Measurements from ENCODE around the gene RNF212. TPM values are rescaled to one million over a fixed set of nuclear protein-coding genes. Genes with fewer than 3 reads are reported as not detected.
A peak's percentile ranks its signal among the peaks of the same experiment; 100 is the strongest.

RNF212 gene
- total RNA-seq, 2 donors from 2014 or later: 3.5 to 4.5 TPM

DNA sequence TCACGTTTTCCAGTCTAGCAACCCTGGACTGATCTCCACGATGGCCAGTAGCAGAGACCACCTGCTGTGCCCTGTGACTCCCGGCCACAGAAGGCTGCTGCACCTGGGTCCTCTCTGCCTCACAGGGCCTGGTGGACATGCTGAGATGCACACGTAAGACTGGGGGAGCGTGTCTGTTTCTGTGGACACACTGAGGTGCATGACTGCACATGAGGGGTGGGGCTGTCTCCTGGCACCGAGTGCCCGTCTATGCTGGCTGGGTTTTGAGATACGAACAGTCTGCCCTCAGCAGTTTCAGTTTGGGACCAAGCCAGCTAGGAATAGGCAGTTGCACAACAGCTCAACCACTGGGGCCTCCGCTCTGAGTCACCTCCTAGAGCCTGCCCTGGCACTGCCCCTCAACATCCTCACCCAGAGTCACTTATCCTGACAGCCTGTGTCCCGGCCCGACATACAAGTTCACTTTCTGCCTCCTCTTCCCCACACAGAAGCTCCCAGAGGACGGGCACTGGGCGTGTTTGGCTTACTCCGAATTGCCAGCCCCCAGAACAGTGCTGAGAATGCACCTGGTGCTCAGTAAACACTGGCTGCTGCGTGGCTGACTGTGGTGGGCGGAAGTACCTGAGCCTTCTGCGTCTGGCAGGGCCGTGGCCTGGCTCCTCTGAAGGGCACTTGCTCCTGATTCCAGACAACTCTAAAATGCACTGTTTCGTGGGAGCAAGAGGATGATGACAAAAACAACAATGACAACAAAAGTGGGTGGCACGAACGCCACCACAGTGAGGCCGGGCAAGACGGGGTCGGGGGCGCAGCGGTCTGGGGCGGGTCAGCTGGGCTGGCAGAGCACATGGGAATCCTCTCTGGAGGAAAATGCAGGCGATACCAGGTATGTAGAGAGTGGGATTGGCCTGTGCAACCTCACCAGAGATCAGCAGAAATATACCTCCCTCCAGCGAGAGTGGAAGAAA lies 30.9 kb downstream of the RNF212 start:
- ATAC-seq (peak in 1 of 2 donors; percentile 39), DNase-seq (ENCODE audit: low spot score in 2 of 2) (no peak)
- Mint-ChIP-seq H3K36me3 (no peaks in the 10 kb centered on the region), H3K9me3 (no peaks in the 10 kb centered on the region), H3K27ac (peak overlapping the region in 1 of 2 donors; percentile 67)

DNA sequence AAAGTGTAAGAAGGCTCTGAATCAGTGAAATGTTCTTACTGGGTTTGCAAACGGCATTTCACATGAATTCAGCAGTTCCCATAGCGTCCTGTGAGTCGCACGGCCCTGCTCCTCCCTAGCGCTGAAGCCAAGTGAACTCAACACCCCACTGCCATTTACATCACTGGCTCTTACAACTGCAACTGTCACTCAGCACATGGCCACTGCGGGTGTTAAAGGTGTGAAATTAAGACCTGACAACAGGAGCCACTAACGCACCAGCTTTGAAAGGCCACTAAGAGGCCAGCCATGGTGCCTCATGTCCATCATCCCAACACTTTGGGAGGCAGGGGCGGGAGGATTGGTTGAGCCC lies 31.7 kb downstream of the RNF212 start:
- Mint-ChIP-seq H3K36me3 (no peaks in the 10 kb centered on the region), H3K27ac (peak overlapping the region in 1 of 2 donors; percentile 67), H3K9me3 (no peaks in the 10 kb centered on the region)
- DNase-seq (ENCODE audit: low spot score in 2 of 2): no peak
- ATAC-seq: peak; percentile 82 to 83

DNA sequence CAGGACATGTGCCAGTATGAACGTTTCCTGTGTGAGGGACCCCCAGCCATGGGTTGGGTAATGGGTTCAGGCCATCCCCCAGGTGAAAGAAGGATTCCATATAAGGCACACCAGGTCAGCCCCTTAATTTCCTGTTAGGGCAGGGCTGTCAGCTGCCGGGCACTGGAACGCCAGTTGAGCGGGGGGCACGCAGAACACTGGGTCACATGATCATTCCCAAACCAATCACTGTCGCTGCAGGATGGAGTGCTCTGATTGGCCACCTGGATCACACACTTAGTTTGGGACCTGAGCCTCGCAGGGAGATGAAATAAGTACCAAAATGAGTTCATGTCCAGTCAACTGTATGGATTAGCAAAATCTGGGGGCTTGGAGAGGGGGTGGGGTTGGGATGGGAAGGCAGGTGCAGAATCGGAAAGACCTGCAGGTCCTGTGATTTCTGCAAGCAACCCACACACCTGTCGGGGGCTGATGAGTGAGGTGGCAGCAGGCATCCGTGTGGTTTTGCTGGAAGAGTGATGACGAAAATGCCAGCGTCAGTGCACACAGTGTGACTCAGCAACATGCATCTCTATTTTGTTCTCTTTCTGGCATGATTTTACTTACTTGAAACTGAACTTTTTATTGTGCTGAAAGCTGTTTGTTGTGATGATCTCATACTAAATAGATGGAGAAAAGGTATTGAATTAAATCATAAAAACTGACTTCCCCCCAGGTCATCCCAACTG lies 32.2 kb downstream of the RNF212 start:
- no peaks in the 10 kb centered on the region for H3K9me3 Mint-ChIP-seq
- DNase-seq (ENCODE audit: low spot score in 2 of 2) (no peak), ATAC-seq (peak; percentile 70 to 80)
- H3K27ac Mint-ChIP-seq: peak overlapping the region in 1 of 2 donors; percentile 67
- H3K36me3 Mint-ChIP-seq: no peaks in the 10 kb centered on the region

DNA sequence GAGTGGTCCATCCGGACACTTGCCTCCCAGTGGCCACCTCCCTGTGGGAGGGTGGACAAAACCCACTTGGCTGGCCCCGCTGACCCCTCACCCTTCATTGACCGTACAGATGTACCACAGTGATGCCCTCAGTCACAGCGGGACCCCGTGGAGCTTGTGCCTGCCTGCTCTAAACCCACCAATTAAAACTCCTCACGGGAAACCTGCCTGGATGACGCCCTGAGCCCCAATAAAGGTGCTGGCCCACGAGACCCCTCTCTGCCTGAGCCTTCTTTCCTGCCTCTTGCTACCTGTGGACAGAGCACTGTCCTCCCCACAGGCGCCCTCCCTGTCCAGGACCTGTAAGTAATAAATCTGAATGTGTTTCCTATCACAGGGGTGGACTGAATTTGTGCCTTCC lies 32.9 kb downstream of the RNF212 start:
- H3K36me3 Mint-ChIP-seq: no peaks in the 10 kb centered on the region
- no peak for ATAC-seq
- no peak for DNase-seq (ENCODE audit: low spot score in 2 of 2)
- no peaks in the 10 kb centered on the region for H3K9me3 Mint-ChIP-seq
- no peak overlapping the region for H3K27ac Mint-ChIP-seq

DNA sequence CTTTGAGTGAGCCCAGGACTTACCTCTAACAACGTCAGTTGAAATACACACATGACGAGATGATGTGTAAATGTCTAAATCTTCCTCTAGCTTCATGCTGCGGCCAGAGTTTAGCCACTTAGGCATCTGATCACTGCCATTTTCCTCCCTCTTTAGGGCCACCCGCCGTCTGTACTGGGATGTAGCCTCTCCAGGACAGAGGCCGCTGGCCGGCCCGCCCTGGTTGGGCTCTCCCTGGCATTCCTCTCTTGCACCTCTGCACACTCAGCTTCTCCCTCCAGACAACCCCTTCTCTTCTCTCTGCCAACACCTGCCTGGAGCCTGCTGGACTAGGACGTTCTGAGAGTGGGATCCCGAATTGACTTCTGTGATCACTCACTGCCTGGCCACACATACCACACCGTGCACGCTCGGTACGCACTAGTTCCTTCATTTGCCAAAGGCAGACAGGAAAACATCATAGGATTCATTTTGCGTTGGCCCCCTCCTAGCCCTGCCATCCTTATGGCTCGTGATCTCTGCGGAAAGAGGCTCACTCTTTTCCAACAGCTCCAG lies 33.6 kb downstream of the RNF212 start:
- no peak overlapping the region for H3K27ac Mint-ChIP-seq
- no peaks in the 10 kb centered on the region for H3K36me3 Mint-ChIP-seq
- H3K9me3 Mint-ChIP-seq: no peaks in the 10 kb centered on the region
- DNase-seq (ENCODE audit: low spot score in 2 of 2) (no peak), ATAC-seq (no peak)

DNA sequence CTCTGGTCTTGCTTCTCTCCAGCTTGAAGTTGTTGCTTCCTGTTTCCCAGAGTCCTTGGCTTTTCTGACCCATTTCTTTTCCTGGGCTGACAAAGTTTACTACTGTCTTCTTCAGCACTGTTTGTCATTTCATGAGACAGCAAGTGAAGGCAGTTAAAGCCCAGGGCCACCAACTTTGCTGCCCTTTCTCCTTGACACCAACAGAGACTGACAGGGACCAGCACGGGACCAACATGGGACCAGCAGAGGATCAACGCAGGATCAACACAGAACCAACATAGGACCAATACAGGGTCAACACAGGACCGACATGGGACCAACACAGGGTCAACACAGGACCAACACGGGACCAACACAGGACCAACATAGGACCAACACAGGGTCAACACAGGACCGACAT lies 34.9 kb downstream of the RNF212 start:
- no peak overlapping the region for H3K27ac Mint-ChIP-seq
- ATAC-seq (no peak), DNase-seq (ENCODE audit: low spot score in 2 of 2) (no peak)
- H3K36me3 Mint-ChIP-seq: no peaks in the 10 kb centered on the region
- H3K9me3 Mint-ChIP-seq: no peaks in the 10 kb centered on the region

DNA sequence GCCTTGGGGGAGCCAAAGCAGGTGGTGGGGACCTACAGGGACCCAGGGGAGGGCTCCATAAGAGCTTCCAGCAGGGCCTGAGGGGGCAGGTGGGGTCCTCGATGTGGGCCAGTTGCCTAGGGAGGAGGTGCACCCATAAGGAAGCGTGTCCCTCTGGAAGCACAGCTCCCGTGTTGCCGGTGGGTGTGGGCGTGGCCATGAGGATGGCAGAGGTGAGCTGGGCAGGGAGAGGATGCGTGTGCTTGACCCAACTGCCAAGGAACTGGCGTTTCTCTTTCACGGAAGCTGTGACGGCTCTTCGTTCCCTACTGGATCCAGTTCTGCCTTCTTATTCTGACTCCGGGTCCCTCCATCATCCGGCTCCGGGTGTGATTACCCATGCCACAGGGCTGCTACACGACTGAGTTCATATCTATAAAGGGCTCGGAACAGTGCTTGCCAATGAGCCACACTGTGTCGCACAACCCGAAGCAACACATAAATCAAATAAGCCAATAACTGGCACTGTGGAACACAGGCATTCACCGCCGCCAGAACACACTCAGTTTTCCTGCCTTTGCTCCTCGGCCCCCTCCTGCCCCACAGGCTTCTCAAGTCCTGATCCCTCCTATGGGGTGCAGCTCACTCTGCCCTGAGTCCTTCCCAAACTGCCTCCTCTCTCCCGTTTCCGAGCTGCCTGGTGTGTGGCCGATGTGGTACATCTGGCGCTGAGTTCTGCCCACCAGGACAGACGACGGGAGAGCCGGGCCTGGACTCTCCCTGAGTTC lies 35.5 kb downstream of the RNF212 start:
- DNase-seq (ENCODE audit: low spot score in 2 of 2): no peak

DNA sequence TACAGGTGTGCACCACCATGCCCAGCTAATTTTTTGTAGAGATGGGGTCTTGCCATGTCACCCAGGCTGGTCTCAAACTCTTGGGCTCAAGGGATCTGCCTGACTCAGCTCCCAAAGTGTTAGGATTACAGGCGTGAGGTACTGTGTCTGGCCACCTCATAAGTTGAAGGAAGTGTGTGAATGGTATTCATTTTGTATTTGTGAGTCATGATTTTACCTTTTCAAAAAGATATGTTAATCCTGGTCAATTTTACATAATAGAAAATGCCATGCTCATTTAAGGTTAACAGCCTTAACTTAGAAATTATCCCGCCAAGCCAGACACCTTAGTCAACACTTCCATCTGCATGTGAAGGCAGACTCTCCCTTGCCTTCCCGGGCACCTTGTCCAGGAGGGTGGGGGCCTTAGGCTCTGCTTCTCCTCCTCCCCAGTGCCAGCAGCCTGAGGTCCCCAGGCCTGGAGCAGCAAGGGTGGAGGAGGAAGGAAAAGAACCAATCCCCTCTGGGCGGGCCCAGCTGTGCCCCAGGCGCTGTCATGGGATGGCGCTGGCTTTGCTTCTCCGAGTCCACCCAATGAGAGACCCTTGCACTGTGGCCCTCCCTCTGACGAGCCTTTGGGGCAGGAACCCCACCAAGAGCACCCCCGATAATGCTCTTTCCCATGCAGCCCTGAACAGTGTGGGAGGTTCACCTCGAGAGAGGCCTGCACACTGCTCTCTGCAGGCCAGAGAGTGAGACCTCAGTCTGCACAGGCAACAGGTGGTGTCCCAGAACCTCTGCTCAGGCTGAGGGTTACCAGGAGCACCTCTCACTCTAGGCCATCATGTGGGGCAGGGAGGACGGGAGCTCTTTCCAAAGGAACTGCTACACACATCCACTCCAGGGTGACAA lies 37.3 kb downstream of the RNF212 start:
- Mint-ChIP-seq H3K9me3 (no peaks in the 10 kb centered on the region), H3K36me3 (no peaks in the 10 kb centered on the region), H3K27ac (no peak overlapping the region)
- no peak for DNase-seq (ENCODE audit: low spot score in 2 of 2)
- no peak for ATAC-seq

More for the DNA sequence above, 35.5 kb downstream of the RNF212 start:
- Mint-ChIP-seq H3K27ac (no peak overlapping the region), H3K36me3 (no peaks in the 10 kb centered on the region), H3K9me3 (no peaks in the 10 kb centered on the region)
- ATAC-seq: no peak

DNA sequence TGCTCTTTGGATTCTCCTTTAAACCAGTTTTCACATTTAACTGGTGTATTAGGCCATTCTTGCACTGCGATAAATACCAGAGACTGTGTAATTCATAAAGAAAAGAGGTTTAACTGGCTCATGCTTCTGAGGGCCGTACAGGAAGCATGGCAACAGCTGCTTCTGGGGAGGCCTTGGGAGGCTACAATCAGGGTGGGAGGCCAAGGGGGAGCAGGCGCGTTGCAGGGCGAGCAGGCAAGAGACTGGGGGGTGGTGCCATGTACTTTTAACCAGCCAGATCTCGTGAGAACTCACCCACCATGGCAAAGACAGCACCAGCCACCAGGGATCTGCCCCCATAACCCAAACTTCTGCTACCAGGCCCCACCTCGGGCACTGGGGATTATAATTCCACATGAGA lies 38.1 kb downstream of the RNF212 start:
- Mint-ChIP-seq H3K36me3 (no peaks in the 10 kb centered on the region), H3K9me3 (no peaks in the 10 kb centered on the region), H3K27ac (no peak overlapping the region)
- DNase-seq (ENCODE audit: low spot score in 2 of 2) (no peak), ATAC-seq (no peak)

DNA sequence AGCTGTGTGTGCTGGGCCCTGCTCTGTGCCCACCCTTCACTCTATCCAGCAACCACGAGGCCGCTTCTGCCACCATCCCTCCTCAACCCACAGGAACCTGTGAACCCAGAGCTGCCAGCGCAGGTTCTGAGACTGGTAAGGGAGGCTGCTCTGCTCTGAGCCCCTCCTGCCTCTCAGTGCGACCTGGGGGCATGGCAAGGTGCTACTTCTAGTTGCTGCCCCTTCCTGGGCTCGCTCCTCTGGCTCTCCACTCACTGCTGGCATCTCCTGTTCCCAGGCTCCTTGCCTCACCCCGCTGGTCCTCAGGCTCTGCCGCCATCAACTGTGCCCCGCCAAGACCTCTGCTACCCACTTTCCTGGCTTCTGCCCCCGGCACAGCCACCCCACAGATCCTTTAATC lies 39.3 kb downstream of the RNF212 start:
- ATAC-seq (no peak), DNase-seq (ENCODE audit: low spot score in 2 of 2) (no peak)
- Mint-ChIP-seq H3K36me3 (no peaks in the 10 kb centered on the region), H3K27ac (no peak overlapping the region), H3K9me3 (no peaks in the 10 kb centered on the region)

DNA sequence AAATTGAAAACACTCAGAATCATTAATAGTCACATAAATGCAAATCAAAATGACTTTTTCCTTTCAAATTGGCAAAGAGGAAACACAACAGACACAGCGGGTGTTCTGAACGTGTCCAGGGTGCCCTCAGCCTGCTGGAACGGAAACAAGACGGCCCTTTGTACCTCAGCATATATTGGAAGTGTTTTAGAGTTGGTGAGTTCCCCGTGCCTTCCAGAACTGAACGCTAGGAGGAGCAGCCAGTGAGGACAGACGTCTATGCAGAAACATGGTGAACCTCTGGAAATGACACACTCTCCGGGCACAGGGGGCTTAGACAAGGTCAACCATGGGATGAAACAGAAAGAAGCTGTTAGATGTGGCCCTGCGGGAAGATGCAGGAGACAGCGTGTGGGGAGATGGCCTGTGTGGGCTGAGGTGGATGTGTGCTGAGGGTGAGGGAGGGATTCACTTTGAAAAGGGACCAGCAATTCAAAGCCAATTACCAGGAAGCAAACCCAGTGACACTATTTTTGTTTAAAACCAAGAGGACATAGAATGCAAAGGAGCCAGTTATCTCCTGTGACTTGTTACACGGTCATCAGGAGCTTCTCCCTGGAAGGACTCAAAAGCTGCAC lies 40.4 kb downstream of the RNF212 start:
- Mint-ChIP-seq H3K27ac (no peak overlapping the region), H3K9me3 (no peaks in the 10 kb centered on the region), H3K36me3 (no peaks in the 10 kb centered on the region)
- ATAC-seq: peak; percentile 85 to 89
- DNase-seq (ENCODE audit: low spot score in 2 of 2): peak in 1 of 2 donors; percentile 57

DNA sequence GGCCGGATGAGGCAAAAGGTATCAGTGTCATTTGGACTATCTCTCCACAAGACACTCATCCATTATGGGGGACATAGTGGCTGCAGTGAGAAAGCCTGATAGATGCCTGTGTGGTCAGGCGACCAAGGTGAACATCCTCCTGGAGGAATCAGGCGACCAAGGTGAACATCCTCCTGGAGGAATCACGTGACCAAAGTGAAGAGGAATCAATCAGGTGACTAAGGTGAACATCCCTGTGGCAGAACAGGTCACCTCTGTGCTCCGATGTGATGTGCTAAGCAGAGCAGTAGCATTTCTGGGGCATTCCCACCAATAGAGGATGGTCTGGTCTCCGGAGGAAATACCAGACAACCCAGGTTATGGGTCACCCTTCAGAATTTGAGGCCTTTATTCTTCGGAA lies 44.0 kb downstream of the RNF212 start:
- Mint-ChIP-seq H3K36me3 (no peaks in the 10 kb centered on the region), H3K27ac (no peak overlapping the region), H3K9me3 (peaks cover 0 to 3% of the 10 kb centered on the region in 2 donors)
- DNase-seq (ENCODE audit: low spot score in 2 of 2) (no peak), ATAC-seq (no peak)

DNA sequence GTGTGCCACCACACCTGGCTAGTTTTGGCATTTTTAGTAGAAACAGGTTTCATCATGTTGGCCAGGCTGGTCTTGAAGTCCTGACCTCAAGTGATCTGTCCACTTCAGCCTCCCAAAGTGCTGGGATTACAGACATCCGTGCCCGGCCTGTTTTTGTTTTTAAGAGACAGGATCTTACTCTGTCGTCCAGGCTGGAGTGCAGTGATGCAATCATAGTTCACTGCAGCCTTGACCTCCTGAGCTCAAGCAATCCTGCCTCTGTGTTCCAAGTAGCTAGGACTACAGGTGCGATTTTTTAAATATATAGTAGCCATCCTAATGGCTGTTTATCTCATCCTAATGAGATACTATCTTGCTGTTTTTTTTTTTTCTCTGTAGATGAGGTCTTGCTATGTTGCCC lies 47.6 kb downstream of the RNF212 start:
- ATAC-seq (no peak), DNase-seq (ENCODE audit: low spot score in 2 of 2) (no peak)
- Mint-ChIP-seq H3K36me3 (peaks cover 5 to 10% of the 10 kb centered on the region in 2 donors), H3K9me3 (peaks cover 5 to 7% of the 10 kb centered on the region in 2 donors), H3K27ac (no peak overlapping the region)

DNA sequence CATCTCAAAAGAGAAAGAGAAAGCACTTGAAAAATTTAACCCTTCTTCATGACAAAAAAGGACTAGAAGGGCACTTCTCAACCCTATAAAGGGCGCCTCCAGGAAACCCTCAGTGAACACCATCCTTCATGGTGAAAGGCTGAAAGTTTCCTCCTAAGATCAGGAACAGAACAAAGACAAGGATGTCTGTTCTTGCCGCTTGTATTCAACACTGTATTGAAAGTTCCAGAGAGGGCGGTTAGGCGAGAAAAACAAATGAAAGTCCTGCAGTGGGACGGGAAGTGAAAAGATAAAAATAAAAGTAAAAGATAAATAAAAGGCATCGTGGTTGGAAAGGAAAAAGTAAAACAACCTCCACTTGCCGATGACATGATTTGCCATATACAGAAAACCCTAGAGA lies 50.9 kb downstream of the RNF212 start:
- peak in 1 of 2 donors; percentile 74 for ATAC-seq
- no peak overlapping the region for H3K27ac Mint-ChIP-seq
- peaks cover 5 to 7% of the 10 kb centered on the region in 2 donors for H3K9me3 Mint-ChIP-seq
- no peak for DNase-seq (ENCODE audit: low spot score in 2 of 2)
- H3K36me3 Mint-ChIP-seq: peaks cover 5 to 10% of the 10 kb centered on the region in 2 donors

DNA sequence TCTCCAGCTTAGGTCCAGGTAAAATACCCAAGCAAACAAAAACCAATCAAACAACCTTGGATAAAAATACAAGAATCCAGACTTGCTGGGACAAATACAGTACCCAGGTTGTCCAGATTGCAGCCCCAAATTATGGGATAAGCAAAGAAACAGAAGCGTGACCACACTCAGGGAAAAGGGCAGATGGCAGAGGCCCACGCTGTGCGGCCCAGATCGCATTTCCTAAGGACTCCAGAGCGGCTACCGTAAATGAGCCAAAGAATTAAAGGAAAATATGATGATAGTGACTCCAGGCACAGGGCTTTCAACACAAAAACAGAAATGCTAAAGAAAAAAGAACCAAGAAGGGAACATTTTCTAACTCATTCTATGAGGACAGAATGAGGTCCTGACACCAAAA lies 51.6 kb downstream of the RNF212 start:
- ATAC-seq (no peak), DNase-seq (ENCODE audit: low spot score in 2 of 2) (no peak)
- H3K9me3 Mint-ChIP-seq: peaks cover 5 to 7% of the 10 kb centered on the region in 2 donors
- no peak overlapping the region for H3K27ac Mint-ChIP-seq
- H3K36me3 Mint-ChIP-seq: peaks cover 5 to 10% of the 10 kb centered on the region in 2 donors
